Left colon (tissue), 2 donors: ENCODE measurements around the gene FTCDNL1. TPM values are rescaled to one million over a fixed set of nuclear protein-coding genes. Genes with fewer than 3 reads are reported as not detected.

Experiments used
- ATAC-seq: fragments of 200-7000 bp; cut with Tn5 transposase; one replicate; pipeline ENCODE4 v1.9.1; 2020; ENCODE audit warnings: mild to moderate bottlenecking, moderate library complexity
- DNase-seq, 2 donors: peaks; one replicate each; pipeline ENCODE4 v3.0.0-alpha.2; 2020
- intact Hi-C, 2 donors: fragments of 100-400 bp; cut with DNase I in 1 of 2; cut with micrococcal nuclease in 1 of 2; formaldehyde crosslinking; loops; one replicate each; pipeline versions ENCODE4 v1.11.2 to v1.14.0; 2022; cut with DNase I, micrococcal nuclease
- total RNA-seq, 2 donors: library from RNA; stranded (reverse); fragmentation: NEBNext Ultra II Directional; extraction: Animal tissue kit (Norgen Biotek cat#: 25700); gene quantifications; one replicate each; pipeline ENCODE4 v1.2.1, GENCODE V29; 2021
- donor health status: DM: no; HTN: no; CAD: no.
- donor health status: DM: yes; HTN: yes; CAD: no.

Gene FTCDNL1
- total RNA-seq, 2 donors from 2014 or later: 1.4 to 2.0 TPM

DNA sequence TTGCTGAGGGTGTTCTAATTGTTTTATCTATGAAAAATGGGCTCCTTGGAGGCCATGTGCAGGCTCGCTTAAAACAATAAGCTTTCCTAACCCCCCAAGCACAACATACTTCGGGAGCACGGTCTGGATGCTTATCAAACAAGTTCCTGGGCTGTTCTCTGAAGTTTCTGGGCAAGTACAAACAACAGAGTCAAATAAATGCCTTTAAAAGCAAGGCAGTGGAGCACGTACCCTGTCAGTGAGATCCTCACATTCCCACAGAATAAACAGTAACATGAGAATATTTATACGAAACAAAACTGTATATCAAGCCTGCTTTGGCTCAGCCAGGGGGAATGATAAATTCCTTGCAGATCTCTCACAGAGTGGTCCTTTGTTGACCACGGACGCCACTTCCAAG, 44.8 kb downstream of the FTCDNL1 start:
- DNase-seq (no peak), ATAC-seq (no peak)
- intact Hi-C loops: no loop called here

DNA sequence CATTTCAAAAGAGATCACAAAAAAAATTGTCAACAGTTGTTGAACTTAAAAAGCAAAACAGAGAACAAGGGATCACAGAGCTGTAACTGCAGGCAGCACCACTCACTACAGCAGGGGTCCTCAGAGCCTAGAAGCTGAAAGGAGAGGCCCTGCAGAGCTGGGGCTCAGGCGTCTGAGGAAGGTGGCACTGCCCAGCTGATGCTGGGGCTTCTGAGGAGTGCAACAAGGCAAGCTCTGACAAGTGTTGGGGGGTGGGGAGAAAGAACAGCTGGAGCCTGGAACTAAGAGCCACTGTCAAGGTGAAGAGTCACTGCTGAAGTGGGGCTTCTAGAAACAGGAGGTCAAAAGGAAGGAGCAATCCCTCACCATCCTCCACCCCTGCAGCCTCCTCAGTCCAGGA, 46.2 kb downstream of the FTCDNL1 start:
- ATAC-seq (no peak), DNase-seq (no peak)
- intact Hi-C loops: no loop called here

DNA sequence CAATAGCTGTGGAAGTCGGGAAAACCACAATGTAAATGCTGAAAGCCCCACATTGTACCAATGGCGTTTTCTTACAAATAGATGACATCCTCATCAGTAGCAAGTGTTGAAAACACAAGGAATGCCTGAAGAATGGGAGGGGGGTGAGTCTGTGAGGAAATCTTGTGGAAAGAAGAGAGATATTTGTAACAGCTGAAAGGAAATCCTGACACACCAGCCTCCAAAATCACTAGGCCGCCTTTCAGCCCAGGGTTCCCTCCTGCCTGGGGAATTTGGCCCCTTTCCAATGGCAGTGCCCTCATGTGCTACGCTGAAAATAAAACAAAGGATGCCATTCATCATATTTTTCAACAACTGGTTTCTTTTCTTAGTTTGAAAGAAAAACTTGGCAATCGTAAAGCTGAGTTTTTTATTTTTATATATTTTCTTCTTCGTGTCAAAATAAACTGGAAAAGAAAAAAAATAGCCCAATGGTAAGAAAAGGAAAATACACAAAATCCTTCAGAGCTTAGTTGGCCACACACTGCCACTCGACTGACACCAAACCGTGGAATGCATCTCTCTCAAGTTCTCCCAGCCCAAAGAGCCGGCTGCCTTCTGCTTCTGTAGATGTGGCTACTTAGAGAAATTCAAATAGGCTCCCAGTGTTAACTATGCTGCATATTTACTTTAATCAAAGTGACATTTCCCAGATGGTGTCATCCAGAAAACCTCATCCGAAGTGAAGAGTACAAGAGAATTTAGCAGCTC, 52.0 kb downstream of the FTCDNL1 start:
- intact Hi-C loops: no loop called here
- no peak for ATAC-seq
- DNase-seq: no peak

DNA sequence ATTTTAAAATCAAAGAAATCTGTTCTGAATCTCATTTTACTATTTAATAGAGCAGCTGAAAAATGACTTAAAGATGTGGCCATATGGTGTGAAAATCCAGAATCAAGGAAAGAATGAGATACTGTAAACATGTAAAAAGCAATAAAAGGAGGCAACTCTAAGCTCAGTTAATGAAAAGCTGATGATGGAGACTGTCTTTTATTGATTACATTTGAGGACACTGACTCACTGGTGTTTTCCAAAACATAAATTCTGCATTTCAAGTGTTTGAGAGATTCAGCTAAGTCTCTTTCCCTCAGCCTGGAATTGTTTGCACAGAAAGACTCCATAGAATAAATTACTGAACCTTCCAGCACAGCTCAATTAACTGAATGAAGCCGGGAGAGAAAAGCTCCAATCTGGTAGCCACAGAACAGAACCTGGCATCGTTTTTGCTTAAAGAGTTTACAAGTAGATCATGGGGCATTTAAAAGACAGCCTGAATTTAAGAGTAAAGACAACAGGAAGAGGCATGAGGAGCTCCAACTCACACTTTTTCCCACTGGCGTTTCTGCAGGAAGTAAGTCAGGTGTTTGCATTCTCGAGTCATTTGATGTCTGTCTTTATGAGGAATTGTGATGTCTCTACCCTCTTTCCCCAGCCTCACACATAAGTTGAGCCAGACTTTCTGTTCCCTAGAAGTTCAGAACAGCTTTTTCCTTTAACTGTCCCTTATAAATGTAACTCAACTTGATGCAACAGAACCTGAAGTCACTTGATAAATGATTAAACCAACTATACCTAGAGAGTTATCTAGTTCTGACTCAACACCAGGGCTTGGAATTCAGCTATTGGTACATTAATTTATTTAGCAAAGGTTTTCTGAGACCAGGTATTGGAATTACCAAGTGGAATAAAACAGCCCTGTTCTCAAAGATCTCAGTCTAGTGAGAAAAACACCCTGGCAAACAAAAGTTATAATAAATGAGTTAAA, 53.3 kb downstream of the FTCDNL1 start:
- DNase-seq (no peak), ATAC-seq (no peak)
- intact Hi-C loops: no loop called here

DNA sequence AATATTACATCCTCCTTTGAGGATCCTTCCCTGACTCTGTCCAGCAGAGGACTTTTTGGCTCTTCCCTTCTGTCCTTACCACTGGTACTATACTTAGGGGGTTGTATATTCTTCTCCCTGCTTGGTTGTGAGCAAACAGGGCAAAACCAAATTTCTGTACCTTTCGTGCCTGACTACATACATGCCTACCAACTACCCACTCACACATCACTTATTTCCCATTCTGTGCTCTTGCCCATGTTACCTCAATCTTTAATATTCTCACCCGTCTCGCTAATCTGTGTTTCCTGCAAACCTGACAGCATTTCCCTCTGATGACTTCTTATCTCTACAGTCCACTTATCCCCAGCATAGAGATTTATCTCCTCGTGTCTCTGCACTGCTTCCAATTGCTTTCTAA, 58.6 kb downstream of the FTCDNL1 start:
- DNase-seq (no peak), ATAC-seq (no peak)
- intact Hi-C loops: no loop called here

DNA sequence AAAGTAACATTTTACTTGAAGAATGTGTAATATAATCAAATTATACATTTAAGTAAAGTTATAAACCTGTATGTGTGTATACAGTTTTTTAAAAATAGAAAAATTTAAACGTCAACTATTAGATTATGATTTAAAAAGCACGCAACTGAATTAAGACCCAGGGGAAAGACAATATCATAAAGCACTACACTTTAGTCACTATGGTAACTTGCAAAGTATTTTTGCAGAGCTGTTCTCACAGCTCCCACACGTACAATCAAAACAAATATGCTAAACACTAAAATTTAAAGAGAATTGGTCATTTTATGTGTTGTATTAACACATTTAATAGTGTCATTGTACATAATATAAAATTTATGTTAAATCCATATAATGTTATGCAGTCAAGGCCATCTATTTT, 59.7 kb downstream of the FTCDNL1 start:
- DNase-seq (no peak), ATAC-seq (no peak)
- intact Hi-C loops: no loop called here

DNA sequence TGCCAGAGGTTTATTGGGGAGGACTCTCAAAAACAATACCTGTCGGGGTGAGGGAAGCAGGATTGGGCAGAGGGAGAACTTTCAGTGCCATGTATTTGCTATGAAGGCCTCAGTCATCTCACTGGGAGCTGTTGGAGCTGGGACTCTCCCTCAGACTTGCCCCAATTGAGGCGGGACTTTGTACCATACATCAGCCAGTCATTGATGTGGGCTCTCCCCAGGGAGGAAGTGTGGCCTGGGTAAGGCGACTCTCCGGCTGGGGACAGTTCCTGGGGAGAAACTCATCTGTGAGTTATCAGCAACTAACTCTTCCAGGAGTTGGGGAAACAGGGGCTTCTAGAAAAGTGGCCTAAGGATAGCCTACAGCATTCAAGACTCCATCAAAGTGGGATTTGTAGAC, 66.5 kb downstream of the FTCDNL1 start:
- DNase-seq (no peak), ATAC-seq (peak; percentile 44)
- intact Hi-C loops: no loop called here

DNA sequence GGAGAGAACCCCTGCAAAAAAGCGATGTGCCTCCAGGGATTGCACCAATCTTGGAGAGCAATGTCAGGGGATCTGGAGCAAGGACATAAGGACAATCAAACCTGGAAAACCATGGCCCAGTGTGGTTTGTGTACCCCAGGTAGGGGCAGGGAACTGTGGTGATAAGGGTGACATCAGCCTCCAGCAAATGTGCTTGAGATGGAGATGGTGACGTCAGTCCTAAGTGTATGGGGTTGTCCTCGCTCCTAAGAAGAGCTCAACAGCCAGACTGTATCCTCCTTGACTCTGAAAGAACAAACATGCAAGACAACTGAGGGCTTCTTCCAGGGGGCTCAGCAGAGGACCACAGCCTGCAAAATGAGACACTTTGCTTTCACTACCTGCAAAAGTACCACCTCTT, 71.4 kb downstream of the FTCDNL1 start:
- DNase-seq (no peak), ATAC-seq (no peak)
- intact Hi-C loops: no loop called here

DNA sequence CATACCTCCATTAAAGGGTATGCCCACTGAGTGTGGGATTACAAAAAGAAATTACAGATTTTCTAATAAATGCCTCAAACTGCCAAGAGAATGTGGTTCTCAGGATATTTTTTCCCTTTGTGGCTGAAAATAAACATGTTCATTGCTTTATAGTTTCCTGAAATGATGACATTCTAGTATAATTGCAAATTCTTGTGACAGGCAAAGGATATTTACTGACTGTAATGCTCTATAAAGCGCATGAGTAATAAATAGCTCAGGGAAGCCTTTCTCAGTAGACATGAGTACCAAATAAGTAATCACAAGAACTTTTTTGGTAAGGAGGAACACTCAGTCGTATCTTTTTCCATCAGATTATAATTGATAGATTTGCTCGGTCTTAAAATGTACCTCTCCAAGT, 72.3 kb downstream of the FTCDNL1 start:
- intact Hi-C loops: no loop called here
- no peak for DNase-seq
- ATAC-seq: no peak

DNA sequence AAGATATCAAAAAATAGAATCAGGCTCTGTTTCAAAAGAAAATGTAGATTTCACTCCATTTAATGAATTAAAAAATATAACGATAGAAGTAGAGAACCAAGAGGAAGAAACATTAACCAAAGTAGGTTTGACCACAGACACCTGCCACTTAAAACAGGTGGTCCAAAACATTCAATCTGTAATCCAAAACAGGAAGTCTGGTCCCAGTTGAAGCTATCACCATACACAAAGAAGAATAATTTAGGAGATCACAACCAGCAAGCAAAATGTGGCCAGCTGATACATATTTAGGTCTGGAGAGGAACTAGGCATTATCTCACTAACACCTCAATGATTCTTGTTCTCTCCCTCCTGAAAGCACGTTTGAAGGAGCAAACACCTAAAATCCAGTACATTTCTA, 73.1 kb downstream of the FTCDNL1 start:
- no peak for DNase-seq
- intact Hi-C loops: no loop called here
- ATAC-seq: no peak

DNA sequence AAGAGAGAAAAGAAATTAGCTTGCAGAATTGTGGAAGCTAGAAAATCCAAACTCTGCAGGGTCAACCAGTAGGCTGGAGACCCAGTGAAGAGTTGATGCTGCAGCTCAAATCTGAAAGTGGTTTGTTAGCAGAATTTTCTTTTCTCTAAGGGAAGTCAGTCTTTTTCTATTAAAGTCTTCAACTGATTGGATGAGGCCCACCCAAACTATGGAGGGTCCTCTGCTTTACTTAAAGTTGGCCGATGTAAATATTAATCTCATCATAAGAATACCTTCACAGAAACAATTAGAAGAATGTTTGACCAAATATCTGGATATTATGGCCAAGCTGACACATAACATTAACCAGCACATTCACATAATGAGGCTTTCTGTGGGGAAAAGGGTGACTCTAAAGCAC, 73.7 kb downstream of the FTCDNL1 start:
- no peak for ATAC-seq
- intact Hi-C loops: no loop called here

DNA sequence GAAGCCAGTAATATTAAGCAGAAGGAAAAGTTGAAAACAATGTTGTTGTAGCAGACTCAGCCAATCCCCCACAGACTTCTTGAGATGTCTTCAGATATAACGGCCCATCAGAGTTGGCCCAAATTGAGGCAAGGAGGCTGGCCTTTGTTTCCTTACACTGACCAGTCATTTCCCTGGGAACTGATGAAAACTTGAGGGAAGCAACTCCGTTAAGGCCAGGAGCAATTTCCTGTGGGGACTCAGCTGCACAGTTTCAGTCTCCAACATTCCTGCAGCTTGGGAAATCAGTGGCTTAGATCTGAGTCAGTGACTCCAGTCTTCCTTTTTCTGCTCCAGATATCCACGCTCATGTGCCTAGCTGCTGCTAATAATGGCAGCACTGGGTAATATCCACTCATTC, 75.7 kb downstream of the FTCDNL1 start:
- no peak for ATAC-seq
- no peak for DNase-seq
- intact Hi-C loops: no loop called here

More for the DNA sequence above, 73.7 kb downstream of the FTCDNL1 start:
- DNase-seq: no peak

DNA sequence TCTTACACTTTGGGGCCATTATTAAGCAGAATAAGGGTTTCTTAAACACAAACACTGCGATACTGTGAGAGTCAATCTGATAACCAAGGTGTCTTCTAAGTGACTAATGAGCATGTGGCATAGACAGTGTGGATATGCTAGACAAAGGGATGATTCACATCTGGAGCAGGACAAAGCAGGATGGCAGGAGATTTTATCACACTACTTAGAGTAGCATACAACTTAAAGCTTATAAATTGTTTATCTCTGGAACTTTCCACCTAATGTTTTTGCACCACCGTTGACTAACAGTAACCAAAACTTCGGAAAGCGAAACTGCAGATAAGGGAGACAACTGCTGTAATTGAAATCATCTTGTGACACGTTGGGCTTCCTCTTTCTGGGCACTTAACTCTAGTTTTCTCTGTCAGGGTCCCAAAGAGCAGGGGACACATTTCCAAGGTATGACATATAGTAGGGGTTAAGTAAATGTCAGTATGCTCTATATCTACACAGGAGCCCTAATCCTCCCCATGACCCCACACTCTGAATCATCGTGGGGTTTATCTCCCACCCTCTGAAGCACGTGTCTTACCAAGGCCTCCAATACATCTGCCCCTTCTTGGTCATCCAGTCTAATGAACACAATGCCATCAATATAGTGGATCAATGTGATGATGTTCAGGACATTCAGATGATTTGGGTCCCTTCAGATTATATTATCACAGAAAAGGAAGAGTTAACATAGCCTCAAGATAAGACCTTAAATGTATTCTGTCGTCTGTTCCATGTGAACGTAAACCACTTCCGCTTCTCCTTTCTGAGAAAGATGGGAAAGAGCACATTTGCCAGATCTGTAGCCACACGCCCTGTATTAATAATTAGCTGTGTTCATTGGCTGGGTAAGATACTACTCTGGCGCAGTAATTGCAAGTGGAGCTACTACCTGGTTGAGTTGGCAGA, 78.7 kb downstream of the FTCDNL1 start:
- intact Hi-C loops: no loop called here
- no peak for ATAC-seq

DNA sequence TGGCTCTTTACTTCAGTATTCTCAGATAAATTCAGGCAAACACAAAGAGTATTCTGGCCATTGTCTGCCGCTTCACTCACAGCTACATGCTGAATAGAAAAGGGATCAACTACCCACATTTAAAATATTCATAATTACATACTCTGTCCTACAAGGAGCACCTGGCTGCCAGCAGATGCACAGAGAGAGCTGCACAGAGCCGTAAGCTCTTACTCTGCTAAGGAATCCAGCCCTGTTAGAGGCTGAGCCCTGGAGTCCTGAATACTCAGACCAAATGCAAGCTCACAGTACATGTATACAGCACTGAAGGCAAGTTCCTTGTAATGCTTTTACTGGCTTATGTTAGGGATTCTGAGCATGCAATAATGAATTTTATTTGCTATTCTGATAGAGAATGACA, 80.3 kb downstream of the FTCDNL1 start:
- DNase-seq (no peak), ATAC-seq (no peak)
- intact Hi-C loops: no loop called here

More for the DNA sequence above, 78.7 kb downstream of the FTCDNL1 start:
- DNase-seq: no peak

DNA sequence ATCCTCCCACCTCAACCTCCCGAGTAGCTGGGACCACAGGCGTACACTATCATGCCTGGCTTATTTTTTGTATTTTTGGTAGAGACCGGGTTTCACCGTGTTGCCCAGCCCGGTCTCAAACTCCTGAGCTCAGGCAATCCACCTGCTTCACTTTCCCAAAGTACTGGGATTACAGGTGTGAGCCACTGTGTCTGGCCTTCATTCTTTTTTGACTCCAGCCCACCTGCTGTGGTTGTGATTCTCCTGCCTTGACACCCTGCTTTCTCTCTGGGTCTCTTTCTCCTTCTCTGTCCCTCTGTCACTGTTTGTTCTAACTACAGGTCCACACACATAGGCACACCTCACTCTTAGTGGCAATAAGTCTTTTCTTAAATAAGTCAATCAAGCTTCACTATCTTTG, 85.3 kb downstream of the FTCDNL1 start:
- intact Hi-C loops: no loop called here
- no peak for DNase-seq
- no peak for ATAC-seq

DNA sequence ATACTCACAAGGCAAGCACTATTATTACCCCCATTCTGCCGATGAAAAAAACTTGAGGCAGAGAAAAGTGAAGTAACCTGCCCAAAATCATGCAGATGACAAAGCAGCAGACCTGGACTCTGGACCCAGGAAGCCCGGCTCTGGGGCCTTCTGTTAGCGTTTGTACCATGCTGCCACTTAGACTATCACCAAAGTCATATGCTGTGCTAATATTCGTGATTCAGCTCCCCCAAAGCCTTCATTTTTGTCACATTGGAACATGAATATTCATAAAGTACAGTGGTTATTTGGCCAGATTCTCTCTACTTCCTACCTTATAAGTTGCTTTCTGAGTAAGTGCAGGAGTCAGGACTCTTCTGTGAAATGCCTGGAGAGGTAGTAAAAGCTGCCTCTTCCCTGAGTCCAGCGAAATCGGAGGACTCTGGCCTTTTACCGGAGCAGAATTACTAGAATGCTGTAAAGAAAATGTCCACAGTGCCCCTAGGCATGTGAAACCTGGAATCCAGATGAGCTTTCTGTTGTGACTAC, 86.7 kb downstream of the FTCDNL1 start:
- intact Hi-C loops: no loop called here
- DNase-seq: peak in 1 of 2 donors; percentile 13
- peak; percentile 84 for ATAC-seq

DNA sequence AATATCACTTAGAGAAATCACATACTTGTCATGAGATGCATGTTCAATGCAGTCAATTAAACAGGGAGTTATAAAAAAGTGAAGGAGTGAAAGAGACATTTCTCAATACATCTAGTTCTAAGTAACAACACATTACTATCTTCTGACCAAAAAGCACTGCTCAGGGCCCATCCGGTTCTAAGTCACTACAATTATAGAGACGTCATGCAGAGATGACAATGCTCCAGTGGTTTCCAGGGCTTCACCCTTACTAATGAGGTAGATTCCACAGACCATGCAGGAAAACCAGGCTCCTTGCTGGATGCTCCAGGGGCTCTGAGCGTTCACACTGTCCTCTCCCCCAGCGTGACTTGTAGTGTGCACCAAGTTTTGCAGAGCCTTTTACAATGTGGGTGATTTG, 88.0 kb downstream of the FTCDNL1 start:
- no peak for DNase-seq
- intact Hi-C loops: no loop called here
- ATAC-seq: no peak

DNA sequence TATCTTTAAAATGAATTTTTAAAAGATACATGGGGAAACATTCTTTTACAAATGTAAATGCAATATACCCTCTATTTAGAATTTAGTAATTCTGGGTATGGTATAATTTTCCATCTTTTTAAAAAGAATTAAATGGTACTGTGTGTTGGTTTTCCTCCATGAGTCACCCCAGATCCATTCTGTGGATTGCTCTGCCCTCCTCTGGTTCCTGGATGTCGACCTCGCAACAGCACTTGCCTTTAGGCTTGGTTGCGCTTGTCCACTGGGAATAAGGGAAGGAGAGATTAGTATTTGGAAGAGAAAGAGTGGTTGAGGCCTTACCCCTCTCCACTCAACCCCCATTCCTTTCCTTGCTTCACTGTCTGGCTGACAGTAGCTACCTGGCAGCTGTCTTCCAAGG, 90.4 kb downstream of the FTCDNL1 start:
- DNase-seq: no peak
- intact Hi-C loops: no loop called here
- ATAC-seq: no peak
